GM23338 (cell line): ENCODE results near the gene DHRS3. TPM values are rescaled to one million over a fixed set of nuclear protein-coding genes. Genes with fewer than 3 reads are reported as not detected.

Experiments
- ATAC-seq: fragments of 200-7000 bp; cut with Tn5 transposase; 3 replicates; pipeline ENCODE4 v1.9.1; 2020
- DNase-seq: peaks from one replicate; pipeline ENCODE4 v3.0.0-alpha.2; 2015; ENCODE audit warnings: low spot score
- H2AFZ ChIP-seq: fragments of 200-600 bp; sonication (generic); 2 replicates; pipeline ENCODE4 v1.8.0; 2016; ENCODE audit warnings: antibody characterized with exemption, mild to moderate bottlenecking, moderate library complexity
- H3F3A ChIP-seq: fragments of 200-600 bp; sonication (generic); replicated peaks from 2 replicates; pipeline ENCODE4 v1.8.0; 2017; ENCODE audit warnings: antibody characterized with exemption, mixed run types, low read depth
- H3K27ac ChIP-seq: fragments of 200-600 bp; sonication (generic); 2 replicates; pipeline ENCODE4 v1.6.1; 2016; ENCODE audit warnings: low read depth
- H3K27me3 ChIP-seq: fragments of 200-600 bp; sonication (generic); 2 replicates; pipeline ENCODE4 v1.8.0; 2016; ENCODE audit warnings: mild to moderate bottlenecking, mixed run types, moderate library complexity; ENCODE audit not compliant: insufficient read depth
- H3K36me3 ChIP-seq: fragments of 200-600 bp; sonication (generic); 2 replicates; pipeline ENCODE4 v1.8.0; 2016; ENCODE audit warnings: mild to moderate bottlenecking; ENCODE audit not compliant: insufficient read depth
- H3K4me1 ChIP-seq: fragments of 200-600 bp; sonication (generic); 2 replicates; pipeline ENCODE4 v1.8.0; 2016; ENCODE audit warnings: mild to moderate bottlenecking, moderate library complexity; ENCODE audit not compliant: insufficient read depth
- H3K4me2 ChIP-seq: fragments of 200-600 bp; sonication (generic); 2 replicates; pipeline ENCODE4 v1.7.1; 2017; ENCODE audit warnings: mixed run types
- H3K4me3 ChIP-seq: fragments of 200-600 bp; sonication (generic); 2 replicates; pipeline ENCODE4 v1.6.1; 2016; ENCODE audit warnings: mixed run types
- H3K79me2 ChIP-seq: fragments of 200-600 bp; sonication (generic); replicated peaks from 2 replicates; pipeline ENCODE4 v1.8.0; 2017; ENCODE audit warnings: mild to moderate bottlenecking; ENCODE audit not compliant: insufficient read depth
- H3K9me2 ChIP-seq: fragments of 200-600 bp; sonication (generic); 2 replicates; pipeline ENCODE4 v1.8.0; 2017; ENCODE audit not compliant: insufficient read depth
- H4K20me1 ChIP-seq: fragments of 200-600 bp; sonication (generic); replicated peaks from 2 replicates; pipeline ENCODE4 v1.8.0; 2017; ENCODE audit warnings: mild to moderate bottlenecking; ENCODE audit not compliant: insufficient read depth
- H3K27ac Mint-ChIP-seq: 2 replicates; pipeline ENCODE4 v1.8.0; 2020; ENCODE audit warnings: inconsistent platforms, mild to moderate bottlenecking, moderate library complexity, mixed read lengths
- H3K27me3 Mint-ChIP-seq: 3 replicates; pipeline ENCODE4 v1.8.0; 2022; ENCODE audit warnings: low read depth, mild to moderate bottlenecking, moderate library complexity, mixed read lengths, inconsistent platforms; ENCODE audit not compliant: insufficient read depth, poor library complexity
- H3K36me3 Mint-ChIP-seq: 3 replicates; pipeline ENCODE4 v1.8.0; 2021; ENCODE audit warnings: low read depth, mild to moderate bottlenecking, inconsistent platforms, moderate library complexity, mixed read lengths
- H3K4me1 Mint-ChIP-seq: 3 replicates; pipeline ENCODE4 v1.8.0; 2020; ENCODE audit warnings: mild to moderate bottlenecking, inconsistent platforms, mixed read lengths
- H3K4me3 Mint-ChIP-seq: 3 replicates; pipeline ENCODE4 v1.8.0; 2021; ENCODE audit warnings: moderate library complexity, mild to moderate bottlenecking, inconsistent platforms, mixed read lengths
- H3K9me3 Mint-ChIP-seq: 3 replicates; pipeline ENCODE4 v1.8.0; 2020; ENCODE audit warnings: moderate library complexity, mild to moderate bottlenecking, inconsistent platforms, mixed read lengths
- CREB1 ChIP-seq: fragments of 250-450 bp; sonication (Bioruptor Pico); IDR thresholded peaks from 2 replicates; pipeline ENCODE4 v1.5.0; 2020; ENCODE audit warnings: low read depth, mild to moderate bottlenecking, moderate library complexity
- CTCF ChIP-seq, 2 experiments: fragments of 200-600 bp in 1 of 2; sonication (generic) in 1 of 2; conservative IDR thresholded peaks; 2 replicates each; pipeline versions ENCODE4 v1.5.1 to v1.6.1; 2016 to 2017; ENCODE audit warnings: antibody characterized with exemption in 2 of 2, low read depth in 2 of 2, mild to moderate bottlenecking in 2 of 2, moderate library complexity in 1 of 2
- ETS1 ChIP-seq: IDR thresholded peaks from 2 replicates; pipeline ENCODE4 v1.6.1; 2016; ENCODE audit warnings: antibody characterized with exemption
- EZH2phosphoT487 ChIP-seq: fragments of 200-600 bp; sonication (generic); IDR thresholded peaks from one replicate; pipeline ENCODE4 v1.8.1; 2018; ENCODE audit warnings: antibody characterized with exemption; ENCODE audit not compliant: unreplicated experiment
- NANOG ChIP-seq: IDR thresholded peaks from 2 replicates; pipeline ENCODE4 v1.6.1; 2016; ENCODE audit warnings: antibody characterized with exemption, borderline replicate concordance
- STAT1 ChIP-seq: IDR thresholded peaks from one replicate; pipeline ENCODE4 v1.6.1; 2016; ENCODE audit warnings: antibody characterized with exemption; ENCODE audit not compliant: unreplicated experiment
- ZNF462 ChIP-seq: fragments of 250-450 bp; sonication (Bioruptor Pico); IDR thresholded peaks from 2 replicates; pipeline ENCODE4 v1.5.0; 2020; ENCODE audit warnings: mild to moderate bottlenecking, moderate library complexity
- polyA plus RNA-seq: library from polyadenylated mRNA; unstranded; fragments of >200 nt; fragmentation: Nextera tagmentation; extraction: Ambion mirVana; gene quantifications from 2 replicates; pipeline ENCODE4 v1.2.1, GENCODE V29; 2016
- total RNA-seq: library from RNA; depleted of rRNA; stranded (reverse); fragments of >200 nt; shearing (Covaris generic); gene quantifications from 2 replicates; pipeline ENCODE4 v1.2.3, GENCODE V29; 2014

The DHRS3 gene
- total and polyA plus RNA-seq, 2 experiments from 2014 or later, result 21.0 to 26.0 TPM

- TF ChIP-seq ZNF462 (CRISPR knock-in tag), result no peak
- no peak for TF ChIP-seq NANOG
- no peak for TF ChIP-seq STAT1
- TF ChIP-seq EZH2phosphoT487, result no peak
- TF ChIP-seq ETS1, result no peak
These were observed 13.6 kb upstream of the DHRS3 start (continued) for GRCh38 chr1:12631571-12631970.

- ATAC-seq, result no peak
- no peaks in the 10 kb centered on the region for H3K27me3 ChIP-seq
- TF ChIP-seq EZH2phosphoT487 (no peak), ETS1 (no peak), CTCF (conservative IDR thresholded peaks at IDR 0.05; ENCODE audit: low read depth in 2 of 2) (no peak), CREB1 (CRISPR knock-in tag) (no peak)
These were observed 13.0 kb upstream of the DHRS3 start for GRCh38 chr1:12630946-12631530.

More at GRCh38 chr1:12630946-12631530, 13.0 kb upstream of the DHRS3 start:
- peaks cover 15% of the 10 kb centered on the region; the same call in 1 of the 2 replicates for H3F3A ChIP-seq
- Mint-ChIP-seq H3K4me1 (peaks cover 25% of the 10 kb centered on the region), H3K9me3 (peaks cover 34% of the 10 kb centered on the region), H3K27me3 (peaks cover 10% of the 10 kb centered on the region), H3K27ac (no peak overlapping the region), H3K36me3 (peaks cover 10% of the 10 kb centered on the region), H3K4me3 (no peak overlapping the region)
- no peaks in the 10 kb centered on the region for H4K20me1 ChIP-seq
- no peak overlapping the region for H2AFZ ChIP-seq
- no peaks in the 10 kb centered on the region for H3K36me3 ChIP-seq
- H3K27ac ChIP-seq, result no peak overlapping the region
- DNase-seq, result no peak
- no peak overlapping the region for H3K4me2 ChIP-seq
- no peak overlapping the region for H3K4me3 ChIP-seq
- peaks cover 33% of the 10 kb centered on the region for H3K4me1 ChIP-seq
- H3K79me2 ChIP-seq, result no peaks in the 10 kb centered on the region
- no peaks in the 10 kb centered on the region for H3K9me2 ChIP-seq
